Measurements from ENCODE around the gene SDK1.
A peak's percentile ranks its signal among the peaks of the same experiment; 100 is the strongest.
"Not testable (repeated sequence)": the region's sequence is repeated elsewhere in the genome, so short reads cannot be mapped to it uniquely, and the experiment has no call there.

Gene SDK1

DNA sequence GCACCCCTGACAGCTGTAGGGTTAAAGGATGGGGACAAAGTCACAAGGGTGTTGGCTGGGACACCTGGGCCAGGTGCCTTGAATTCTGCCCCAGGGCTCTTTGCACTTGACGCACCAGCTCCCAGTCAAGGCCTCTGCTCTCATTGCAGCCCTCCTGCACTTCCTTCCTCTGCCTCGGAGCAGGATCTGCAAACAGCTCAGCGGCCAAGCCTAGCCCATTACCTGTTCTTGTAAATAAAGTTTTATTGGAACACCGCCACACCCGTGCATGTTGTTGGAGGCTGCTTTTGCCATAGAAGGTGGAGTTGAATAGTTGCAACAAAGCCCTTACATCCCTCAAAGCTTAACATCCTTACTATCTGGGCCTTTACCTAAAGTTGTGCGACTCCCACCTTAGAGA, 897.2 kb downstream of the SDK1 start:
- no peak for DNase-seq

DNA sequence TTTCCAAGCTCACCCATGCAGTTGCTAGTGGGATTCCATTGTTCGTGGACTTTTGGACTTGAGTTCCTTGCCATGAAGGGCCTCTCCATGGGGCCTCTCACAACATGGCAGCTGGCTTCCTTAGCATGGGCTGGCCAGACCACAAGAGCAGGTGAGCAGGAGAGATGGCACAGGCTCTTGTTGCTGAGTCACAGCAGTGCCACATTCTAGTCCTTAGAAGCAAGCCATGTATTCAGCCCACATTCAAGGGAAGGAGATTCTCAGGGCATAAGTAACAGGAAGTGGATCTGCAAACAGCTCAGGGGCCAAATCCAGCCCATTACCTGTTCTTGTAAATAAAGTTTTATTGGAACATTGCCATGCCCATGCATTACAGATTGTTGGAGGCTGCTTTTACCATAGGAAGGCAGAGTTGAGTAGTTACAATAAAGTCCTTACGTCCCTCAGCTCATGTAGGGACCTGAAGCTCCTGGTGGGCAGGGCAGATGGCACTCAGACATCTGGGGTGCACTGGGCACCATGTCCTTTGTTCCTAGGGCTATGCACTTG, 899.6 kb downstream of the SDK1 start:
- DNase-seq, result no peak

- no peak for DNase-seq
These were observed 900.5 kb downstream of the SDK1 start for GRCh38 chr7:4201566-4201965.

DNA sequence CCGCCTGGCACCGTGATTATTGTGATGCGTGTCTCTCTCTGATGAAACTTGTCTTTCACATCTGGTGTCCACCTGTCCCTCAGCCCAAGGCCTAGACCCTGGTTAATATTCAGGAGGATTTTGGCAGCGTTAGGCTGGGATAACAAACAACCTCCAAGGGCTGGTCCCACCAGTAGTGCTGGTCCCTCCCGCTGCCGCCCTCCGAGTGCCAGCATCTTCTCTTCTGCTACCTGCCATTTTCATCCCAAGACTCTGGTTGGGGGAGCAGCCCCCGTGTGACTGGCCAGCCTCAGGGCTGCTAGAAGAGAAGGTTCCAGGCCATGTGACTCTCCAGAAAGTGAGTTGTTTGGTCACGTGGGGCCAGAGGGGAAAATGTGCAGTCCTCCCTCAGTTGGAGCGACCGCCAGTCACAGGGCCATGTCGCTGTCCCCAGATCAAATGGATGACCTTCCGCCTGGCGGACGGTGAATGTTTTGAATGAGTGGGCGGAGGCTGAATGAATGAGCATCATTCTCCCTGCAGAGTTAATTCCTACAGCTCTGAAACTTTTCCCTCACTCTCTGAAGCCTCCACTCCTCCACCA, 901.2 kb downstream of the SDK1 start:
- no peak for DNase-seq

- DNase-seq, result no peak
These were observed 901.9 kb downstream of the SDK1 start for GRCh38 chr7:4202954-4203353.

DNA sequence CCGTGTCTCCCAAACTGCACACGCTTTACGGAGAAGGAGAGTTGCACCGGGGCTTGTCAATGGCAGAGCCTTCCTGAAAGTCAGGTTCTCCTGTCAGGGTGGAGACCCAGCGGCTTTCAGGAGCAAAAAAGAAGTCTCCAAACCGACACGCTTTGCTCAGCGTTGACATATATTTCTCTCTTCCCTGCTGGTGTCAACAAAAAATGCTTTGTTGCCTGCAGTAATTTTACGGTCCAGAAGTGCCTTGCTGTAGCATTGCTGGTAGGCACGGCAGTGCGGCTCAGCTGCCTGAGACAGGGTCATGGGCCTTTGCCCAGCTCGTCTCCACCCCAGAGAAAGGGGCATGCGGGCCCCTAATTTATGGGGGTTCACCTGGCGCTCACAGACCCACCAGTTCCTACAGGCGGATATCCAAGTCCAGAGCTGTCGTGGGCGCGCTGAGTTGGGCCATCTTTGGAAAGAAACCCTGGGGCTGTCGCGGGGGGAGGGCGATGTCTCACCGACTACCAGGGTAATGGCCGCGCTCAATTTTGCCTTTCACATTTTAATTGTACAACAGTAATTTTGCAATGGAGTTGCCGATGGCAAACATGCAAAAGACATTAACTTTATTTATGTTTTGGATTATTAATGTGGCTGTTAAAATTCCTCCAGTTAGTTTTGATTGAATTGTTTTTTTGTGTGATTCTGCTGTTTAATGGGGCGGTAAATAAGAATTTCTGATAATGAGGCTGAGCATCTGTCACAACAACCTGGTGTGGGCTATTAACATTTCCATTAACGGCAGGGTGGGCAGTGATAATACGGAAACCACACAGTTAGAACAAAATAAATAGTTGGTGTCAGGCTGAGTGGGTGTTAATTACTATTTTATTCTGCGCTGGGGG, 902.8 kb downstream of the SDK1 start:
- no peak for DNase-seq

DNA sequence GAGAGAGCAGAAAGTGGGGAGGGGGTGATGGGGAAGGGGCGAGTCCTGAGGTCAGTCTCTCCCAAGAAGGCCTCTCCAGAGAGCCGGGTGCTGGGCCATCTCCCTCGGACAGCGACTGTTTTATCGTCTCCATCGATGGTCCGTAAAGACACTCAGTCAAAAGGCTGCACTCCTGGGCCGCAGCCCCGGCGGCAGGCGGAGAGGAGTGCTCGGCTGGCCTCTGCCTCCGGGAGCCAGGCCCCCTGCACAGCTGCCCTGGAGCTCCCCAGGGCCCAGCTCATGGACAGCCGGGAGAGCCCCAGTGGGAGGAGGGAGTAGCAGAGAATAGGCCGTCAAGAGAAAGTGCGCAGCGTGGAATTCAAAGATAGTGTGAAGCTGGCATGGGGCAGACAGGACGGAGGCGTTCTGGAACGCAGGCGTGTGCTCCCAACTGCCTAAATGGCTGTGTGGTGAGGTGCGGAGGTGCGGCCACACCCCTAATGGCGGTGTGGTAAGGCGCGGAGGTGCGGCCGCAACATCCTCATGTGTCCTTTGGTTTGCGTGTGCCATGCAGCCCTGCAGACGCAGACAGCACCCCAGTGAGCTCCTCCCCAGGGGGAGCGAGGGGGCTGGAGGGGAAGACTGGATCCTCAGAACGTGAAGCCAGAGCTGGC, 903.6 kb downstream of the SDK1 start:
- DNase-seq, result peak; percentile 29 to 49

DNA sequence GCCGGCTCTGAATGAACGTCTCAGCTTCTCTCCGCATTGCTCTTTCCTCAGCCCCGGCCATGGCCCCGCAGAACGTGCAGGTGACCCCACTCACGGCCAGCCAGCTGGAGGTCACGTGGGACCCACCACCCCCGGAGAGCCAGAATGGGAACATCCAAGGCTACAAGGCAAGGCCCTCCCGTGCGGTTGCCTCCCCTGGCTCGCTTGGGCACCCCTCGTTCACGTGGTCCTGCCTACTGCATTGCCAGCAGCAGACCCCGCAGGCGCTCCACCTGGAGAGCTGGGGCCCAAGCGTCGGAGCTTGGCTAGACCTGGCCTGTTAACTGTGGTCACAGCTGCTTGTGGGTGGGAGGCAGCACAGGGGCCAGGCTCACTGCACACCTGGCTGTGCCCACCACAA, 904.8 kb downstream of the SDK1 start:
- no peak for DNase-seq

- no peak for DNase-seq
These were observed 906.0 kb downstream of the SDK1 start for GRCh38 chr7:4207011-4207410.

GRCh38 chr7:4208086-4208485, 907.0 kb downstream of the SDK1 start:
- DNase-seq, result no peak

GRCh38 chr7:4208586-4208985, 907.5 kb downstream of the SDK1 start:
- no peak for DNase-seq

GRCh38 chr7:4209126-4209525, 908.1 kb downstream of the SDK1 start:
- DNase-seq, result no peak

DNA sequence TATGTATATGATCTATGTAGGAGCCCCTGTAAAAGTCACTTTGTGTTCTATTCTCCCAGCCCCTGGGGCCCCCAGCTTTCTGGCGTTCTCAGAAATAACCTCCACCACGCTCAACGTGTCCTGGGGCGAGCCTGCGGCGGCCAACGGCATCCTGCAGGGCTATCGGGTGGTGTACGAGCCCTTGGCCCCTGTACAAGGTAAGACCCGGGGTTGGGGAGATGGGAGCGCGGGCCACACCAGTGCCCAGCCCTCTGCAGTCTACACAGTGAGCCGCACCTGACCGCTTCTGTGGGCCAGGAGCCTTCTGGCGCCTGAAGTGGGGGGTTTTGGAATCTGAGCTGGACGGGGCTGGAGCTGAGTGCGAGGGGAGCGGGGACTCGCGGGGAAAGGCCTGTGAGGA, 908.9 kb downstream of the SDK1 start:
- DNase-seq, result no peak

- DNase-seq, result no peak
These were observed 909.8 kb downstream of the SDK1 start for GRCh38 chr7:4210821-4211220.

DNA sequence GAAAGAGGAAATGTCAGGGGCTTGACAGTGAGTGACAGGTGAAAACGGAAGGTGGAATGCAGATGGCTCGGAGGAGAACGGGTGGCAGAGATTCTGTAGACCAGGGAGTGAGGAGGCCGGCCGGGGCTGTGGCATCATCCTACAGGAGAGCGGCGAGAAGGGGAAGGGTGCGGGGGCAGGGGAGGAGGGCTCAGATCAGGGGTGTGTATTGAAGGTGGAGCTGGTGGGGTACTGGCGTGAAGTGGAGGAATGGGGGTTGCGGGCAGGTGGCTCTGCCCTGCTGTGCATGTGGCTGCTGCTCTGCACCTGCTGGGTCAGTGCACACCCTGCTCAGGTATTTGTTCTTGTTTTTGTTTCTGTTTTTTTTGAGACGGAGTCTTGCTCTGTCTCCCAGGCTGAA, 910.2 kb downstream of the SDK1 start:
- DNase-seq, result no peak

GRCh38 chr7:4212376-4212775, 911.3 kb downstream of the SDK1 start:
- no peak for DNase-seq

DNA sequence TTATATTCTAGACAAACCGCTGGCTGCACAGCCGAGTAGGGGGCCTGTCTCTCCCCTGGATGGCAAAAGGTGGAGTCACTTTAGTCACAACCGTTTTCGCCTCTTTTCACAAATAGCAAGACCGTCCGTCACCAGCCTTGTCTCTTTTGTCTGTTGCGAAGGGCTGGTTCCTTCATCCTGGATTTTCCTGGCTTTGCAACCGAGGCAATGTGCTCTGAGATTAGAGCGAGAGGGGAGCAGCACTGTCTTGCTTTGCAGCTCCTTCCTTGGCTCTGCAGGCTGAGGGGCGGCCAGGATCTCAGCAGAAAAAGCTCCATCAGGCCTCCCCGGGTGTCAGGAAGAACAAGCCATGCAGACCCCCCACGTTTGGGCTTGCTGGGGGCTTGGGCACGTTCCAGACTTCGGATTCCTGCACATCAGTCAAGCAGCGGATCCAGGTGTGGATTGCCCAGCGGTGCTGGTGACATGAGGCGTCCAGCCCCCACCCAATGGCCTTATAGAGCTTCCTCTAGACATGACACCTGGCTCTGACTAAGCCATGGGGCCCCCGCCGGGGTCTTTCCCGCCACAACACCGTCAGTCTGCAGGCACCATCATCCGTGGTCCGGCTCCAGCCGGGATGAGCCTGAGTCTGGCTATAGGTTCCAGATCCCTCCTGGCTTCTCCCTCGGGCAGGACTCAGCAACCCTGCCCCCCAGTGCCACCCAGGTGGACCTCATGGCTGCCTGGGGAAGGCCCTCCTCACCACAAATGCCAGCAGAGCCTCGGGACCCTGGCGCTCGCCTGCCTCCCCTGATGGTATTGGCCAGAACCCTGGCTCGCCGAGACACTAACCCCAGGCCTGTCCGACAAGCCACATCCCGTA, 913.5 kb downstream of the SDK1 start:
- DNase-seq, result no peak

- DNase-seq, result no peak
These were observed 914.2 kb downstream of the SDK1 start for GRCh38 chr7:4215176-4215720.

DNA sequence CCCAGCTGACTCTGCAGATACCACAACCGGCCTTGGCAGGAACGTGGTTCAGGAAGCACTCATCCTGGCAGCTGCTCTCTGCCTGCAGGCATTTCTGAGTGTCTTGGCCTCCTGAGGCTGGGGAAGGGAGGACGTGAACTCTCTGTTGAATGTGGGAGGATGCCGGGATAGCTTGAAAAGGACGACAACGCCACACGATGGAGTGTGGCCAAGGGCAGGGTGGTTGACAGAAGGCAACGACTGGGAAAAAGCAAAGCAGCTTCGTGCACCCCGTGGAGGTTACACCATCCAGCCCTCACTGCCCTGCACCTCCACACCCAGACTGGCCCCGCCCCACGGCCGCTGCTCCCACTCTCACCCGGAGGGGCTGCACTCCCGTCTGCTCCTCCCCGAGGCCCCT, 915.0 kb downstream of the SDK1 start:
- no peak for DNase-seq

- not testable (repeated sequence) for DNase-seq
These were observed 916.1 kb downstream of the SDK1 start for GRCh38 chr7:4217126-4217660.

DNA sequence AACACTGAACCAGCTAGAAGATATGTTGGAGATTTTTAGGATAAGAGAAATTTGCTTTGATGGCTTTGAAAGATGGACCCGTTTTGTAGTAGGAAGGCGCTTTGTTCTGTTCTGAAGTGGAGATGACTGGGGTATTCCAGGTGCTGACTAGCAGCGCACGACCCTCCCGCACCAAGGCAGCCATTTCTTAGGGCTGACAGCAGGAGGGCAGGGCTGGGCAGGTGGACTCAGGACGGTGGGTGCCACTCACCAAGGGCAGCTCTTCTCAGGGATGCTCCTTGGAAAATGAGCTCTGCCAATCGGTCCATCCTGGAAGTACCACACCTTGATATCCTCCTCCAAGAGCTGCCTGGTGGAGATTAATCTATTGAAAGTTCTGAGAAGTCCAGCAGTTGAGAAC, 917.4 kb downstream of the SDK1 start:
- no peak for DNase-seq

GRCh38 chr7:4220011-4220410, 919.0 kb downstream of the SDK1 start:
- DNase-seq, result no peak

All from stimulated activated CD4-positive, alpha-beta T cell treated with anti-CD3 and anti-CD28 coated beads, Interleukin-4, amount 100 ng/mL, for 4 hours (primary cell).